GM18507 (cell line): Measurements from ENCODE around the gene AMMECR1L.
"Not testable (repeated sequence)": the region's sequence is repeated elsewhere in the genome, so short reads cannot be mapped to it uniquely, and the experiment has no call there.

Experiments
- DNase-seq: peaks from one replicate; pipeline ENCODE4 v3.0.0; 2011; ENCODE audit warnings: low read depth; ENCODE audit not compliant: insufficient read length; ENCODE audit errors: extremely low spot score
- FAIRE-seq: peaks from 2 replicates; lab custom pipeline; 2011; peaks lifted over from hg19 to GRCh38; lab: Jason Lieb, UNC

The AMMECR1L gene

DNA sequence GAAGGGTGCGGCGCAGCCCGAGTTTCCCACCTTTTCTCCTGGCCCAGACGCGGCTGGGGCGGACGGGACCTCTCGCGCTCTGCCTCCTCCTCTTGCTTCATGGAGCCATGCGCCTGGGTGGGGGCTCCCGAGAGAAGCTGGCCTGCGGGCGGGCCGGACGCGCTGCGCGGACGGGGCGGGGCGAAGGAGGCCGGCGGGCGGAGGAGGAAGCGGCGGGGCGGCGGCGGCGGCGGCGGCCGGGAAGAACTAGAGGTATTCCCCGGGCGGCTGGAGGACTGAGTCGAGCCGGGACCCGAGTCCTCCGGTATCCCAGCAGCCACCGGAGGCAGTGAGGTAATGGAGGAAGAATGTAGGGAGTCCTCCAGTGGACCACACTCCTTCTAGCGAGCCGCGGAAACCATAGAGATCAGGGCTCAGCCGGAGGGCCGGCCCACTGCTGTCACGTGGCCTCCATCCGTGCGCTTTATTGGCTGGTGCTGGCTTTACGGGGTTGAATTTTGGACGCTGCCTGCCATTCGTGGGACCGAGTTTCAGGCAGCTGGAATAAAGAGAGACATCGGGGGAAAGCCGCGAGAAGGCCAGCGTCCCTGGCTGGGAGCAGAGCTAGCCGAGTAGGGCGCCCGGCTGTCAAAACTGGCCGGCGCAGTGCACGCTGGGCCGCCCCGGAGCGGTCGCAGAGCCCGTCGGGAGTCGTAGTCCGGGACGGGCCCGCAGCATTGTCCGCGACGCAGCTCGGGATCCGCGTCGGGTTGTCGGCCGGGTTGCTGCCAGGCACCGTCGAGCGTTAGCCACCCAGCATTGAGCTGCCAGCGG lies at the start of gene AMMECR1L:
TSS of gene AMMECR1L (minus strand) at position 177 of the 813 bp plus-strand sequence. CDS start 11,722 bp downstream, outside the sequence.
- FAIRE-seq (peak; percentile 69), DNase-seq (peak; percentile 23)

DNA sequence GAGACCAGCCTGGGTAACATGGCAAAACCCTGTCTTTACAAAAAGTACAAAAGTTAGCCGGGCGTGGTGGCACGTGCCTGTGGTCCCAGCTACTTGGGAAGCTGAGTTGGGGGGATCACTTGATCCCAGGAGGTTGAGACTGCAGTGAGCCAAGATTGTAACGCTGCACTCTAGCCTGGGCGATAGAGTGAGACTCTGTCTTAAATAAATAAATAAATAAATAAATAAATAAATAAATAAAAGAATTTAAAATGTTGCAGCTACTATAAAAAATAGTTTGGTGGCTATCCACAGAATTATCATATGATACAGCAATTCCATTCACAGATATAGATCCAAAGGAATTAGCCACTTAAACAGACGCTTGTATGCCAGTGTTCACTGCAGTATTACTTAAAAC lies 49.6 kb upstream of the AMMECR1L start:
- FAIRE-seq (no peak), DNase-seq (no peak)

DNA sequence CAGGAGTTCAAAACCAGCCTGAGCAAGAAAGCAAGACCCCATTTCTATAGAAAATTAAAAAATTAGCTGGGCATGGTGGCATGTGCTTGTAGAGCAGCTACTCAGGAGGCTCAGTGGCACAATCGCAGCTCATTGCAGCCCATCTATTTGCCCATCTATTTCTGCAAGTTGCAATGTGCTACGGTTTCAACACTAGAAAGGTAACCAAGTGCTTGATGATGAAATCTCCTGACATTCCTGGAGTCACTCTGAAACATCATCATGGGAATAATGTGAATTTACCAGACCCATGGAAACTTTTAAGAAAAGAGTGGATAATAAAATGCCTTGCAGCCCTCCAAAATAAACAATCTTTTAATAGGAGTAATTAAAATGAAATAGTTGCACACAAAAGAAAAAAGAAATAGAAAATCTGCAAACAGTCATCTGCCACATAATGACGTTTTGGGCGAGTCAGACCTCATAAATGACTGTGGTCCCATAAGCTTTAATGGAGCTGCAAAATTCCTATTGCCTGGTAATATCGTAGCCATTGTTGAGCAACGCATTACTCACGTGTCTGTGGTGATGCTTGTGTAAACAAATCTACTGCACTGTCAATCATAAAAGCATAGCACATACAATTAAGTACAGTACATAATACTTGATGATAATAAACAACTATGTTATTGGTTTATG lies 46.6 kb upstream of the AMMECR1L start:
- DNase-seq (no peak), FAIRE-seq (no peak)

DNA sequence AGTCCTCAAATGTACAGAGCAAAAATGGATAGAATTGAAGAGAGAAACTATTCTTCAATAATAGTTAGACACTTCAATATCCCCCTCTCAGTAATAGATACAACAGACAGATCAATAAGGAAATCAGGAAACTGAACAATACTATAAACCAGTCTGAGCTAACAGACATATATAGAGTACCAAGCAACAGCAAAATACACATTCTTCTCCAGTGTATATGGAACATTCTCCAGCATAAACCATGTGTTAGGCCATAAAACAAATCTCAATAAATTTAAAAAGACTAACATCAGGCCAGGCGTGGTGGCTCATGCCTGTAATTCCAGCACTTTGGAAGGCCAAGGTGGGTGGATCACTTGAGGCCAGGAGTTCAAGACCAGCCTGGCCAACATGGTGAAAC lies 43.7 kb upstream of the AMMECR1L start:
- FAIRE-seq (no peak), DNase-seq (no peak)

DNA sequence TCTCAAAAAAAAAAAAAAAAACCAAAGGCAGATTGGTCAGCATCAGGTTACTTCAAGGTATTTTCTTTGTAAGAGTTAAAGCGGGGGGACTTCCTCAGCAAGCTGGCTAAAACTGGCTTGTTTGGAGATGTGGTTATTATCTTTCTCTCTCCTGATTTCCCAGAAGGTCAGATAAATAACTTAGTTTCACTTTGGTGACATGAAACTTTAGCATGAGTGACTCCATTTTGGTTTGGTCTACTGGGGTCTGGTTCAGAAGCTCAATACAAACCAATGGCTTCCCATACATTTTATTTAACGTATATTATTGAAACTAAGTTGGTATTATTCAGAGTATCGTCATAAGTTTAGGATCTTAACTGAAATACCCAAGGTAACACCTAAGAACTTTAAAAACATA lies 41.6 kb upstream of the AMMECR1L start:
- FAIRE-seq (no peak), DNase-seq (no peak)

DNA sequence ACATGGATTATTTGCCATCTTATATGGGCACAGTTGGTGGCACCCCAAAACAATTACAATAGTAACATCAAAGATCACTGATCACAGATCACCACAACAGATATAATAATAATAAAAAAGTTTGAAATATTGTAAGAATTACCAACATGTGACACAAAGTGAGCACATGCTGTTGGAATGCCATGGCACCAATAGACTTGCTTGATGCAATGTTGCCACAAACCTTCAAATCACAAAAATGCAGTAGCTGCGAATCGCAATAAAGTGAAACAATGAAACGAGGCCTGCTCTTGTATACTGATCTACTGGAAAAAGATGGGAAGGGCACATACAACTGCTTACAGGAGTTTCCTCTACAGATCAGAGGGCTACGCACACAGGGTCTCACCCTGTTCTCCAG lies 32.2 kb upstream of the AMMECR1L start:
- FAIRE-seq (no peak), DNase-seq (no peak)

DNA sequence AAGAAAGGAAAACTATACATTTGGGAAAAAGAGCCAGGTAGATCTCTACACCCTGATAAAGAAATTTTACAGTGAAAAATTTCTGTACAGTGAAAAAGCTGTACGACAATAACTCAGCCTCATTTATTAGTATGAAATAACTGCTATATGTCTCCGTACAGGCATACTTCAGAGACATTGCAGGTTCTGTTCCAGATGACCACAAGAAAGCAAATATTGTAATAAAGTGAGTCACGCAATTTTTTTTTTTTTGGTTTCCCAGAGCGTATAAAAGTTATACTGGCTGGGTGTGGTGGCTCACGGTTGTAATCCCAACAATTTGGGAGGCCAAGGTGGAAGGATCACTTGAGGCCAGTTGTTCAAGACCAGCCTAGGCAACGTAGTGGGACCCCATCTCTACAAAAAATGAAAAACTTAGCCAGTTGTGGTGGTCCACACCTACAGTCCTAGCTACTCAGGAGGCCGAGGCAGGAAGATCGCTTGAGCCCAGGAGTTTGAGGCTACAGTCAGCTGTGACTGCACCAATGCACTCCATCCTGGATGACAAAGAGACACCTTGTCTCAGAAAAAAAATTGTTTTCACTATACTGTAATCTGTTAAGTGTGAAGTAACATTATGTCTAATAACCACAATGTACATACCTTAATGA lies 28.2 kb upstream of the AMMECR1L start:
- no peak for DNase-seq
- FAIRE-seq = no peak

DNA sequence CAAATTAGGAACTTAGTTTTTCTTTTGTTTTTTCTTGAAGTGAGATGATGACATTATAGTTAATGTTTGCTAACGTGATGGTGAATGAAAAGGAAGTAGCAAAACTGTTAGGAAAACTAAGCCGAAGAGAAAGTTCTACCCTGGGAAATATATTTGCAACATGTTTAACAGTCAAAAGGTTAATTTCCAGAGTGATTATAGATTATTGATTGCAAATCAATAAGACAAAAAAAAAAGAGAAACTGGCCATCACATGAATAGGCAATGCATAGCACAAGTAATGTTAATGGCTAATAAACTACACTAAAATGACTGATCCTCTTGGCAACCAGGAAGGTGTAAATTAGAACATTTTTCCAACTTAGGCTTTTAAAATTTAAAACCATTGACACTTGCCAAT lies 26.0 kb upstream of the AMMECR1L start:
- FAIRE-seq (no peak), DNase-seq (no peak)

DNA sequence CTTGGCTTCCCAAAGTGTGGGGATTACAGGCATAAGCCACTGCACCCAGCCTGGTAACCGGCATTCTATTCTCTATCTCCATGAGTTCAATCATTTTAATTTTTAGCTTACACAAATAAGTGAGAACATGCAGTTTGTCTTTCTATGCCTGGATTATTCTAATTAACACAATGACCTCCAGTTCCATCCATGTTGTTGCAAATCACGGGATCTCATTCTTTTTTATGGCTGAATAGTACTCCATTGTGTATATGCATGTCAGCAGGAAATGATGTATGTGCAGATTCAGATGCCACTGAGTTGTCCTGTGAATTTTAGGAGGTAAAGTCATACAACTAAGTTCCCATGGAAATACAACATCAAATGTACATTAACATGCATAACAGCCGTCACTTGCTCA lies 24.7 kb upstream of the AMMECR1L start:
- no peak for DNase-seq
- FAIRE-seq = no peak

DNA sequence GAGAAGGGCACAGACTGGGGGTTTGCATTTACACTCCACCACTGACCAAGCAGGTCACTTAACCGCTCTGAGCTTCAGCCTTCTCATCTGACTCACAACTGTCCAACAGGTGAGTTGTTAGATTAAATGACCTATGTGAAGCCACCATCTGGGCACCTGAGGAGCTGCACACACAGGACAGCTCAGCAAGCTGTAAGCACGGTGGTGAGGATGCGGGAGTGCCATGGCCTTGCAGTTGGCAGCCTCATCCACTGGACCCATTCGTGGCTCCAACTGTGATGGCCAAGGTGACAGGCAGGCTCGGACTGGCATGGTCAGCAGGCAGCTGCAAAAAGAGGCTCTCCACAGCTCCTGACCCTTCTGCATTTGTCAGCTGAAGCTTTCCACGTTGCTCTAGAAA lies 23.3 kb upstream of the AMMECR1L start:
- DNase-seq = no peak
- FAIRE-seq = no peak

DNA sequence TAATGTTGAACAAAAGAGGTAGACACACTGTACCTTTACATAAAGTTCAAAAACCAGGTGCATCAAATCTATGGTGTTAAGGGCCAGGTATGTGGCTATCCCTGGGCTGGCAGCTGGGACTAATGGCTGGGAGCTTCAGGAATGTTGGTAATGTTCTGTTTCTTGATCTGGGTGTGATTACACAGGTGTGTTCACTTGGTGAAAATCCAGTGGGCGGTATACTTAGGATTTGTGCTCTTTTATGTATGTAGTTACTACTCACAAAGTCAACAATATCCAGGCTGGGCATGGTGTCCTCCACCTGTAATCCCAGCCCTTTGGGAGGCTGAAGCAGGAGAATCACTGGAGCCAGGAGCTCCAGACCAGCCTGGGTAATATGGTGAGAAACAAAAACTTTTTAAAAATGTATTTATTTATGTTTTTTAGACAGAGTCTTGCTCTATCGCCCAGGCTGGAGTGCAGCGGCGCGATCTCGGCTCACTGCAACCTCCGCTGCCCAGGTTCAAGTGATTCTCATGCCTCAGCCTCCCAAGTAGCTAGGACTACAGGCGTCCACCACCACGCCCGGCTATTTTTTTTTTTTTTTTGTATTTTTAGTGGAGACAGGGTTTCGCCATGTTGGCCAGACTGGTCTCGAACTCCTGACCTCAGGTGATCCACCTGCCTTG lies 22.1 kb upstream of the AMMECR1L start:
- not testable (repeated sequence) for FAIRE-seq, DNase-seq

DNA sequence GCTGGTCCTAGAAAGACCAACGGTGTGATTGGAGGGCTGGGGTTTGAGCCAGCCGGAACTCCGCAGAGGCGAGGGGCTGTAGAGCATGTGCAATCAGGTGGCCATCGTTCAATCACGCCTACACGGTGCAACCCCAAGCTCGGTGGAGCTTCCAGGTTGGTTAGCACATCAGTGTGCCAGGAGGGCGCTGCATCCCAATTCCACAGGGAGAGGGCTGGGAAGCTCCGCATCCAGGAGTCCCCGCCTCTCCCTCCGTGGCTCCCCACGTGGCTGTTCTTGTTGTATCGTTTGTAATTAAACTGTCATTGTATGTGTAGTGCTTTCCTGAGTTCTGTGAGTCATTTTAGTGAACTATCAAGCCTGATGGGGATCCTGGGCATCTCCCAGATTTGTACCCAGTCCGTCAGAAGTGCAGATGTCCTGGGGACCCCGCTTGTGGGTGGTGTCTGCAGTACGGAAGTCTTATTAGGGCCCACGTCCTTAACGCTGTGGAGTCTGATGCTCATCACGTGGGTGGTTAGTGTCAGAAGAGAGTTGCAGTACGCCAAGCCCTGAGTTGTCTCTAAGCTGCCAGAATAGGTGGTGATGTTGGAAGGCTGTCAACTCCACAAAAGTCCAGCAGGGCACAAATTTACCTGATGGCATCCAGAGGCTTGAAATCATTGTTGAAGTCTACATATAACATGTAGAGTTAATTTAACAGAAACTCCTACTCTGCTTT lies 20.6 kb upstream of the AMMECR1L start:
- FAIRE-seq (no peak), DNase-seq (no peak)

DNA sequence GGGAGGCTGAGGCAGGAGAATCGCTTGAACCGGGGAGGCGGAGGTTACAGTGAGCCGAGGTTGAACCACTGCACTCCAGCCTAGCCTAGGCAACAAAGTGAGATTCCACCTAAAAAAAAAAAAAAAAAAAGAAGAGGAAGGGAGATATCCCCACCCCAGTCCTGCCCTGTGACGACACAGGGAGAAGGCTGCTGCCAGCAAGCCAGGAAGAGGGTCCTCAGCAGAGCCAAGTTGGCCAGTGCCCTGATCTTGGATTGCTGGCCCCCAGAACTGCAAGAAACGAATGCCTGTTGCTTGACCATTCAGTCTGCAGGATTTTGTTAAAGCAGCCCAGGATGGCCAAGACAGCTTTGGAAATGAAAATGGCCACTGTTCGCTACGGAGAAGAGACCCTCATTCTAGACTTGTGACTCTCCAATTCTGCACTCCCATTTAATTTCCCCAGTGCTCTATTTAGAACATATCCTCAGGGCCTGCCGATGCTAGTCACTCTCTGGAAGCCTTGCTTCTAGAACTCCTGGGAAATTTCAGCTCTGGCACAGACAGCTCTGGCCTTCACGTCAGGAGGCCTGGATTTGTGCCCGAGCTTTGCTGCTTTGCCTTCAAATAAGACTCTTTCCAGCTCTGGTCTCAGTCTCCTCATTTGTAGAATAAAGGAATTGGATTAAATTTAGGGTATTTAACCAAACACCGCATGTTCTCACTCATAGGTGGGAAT lies 15.7 kb upstream of the AMMECR1L start:
- FAIRE-seq (no peak), DNase-seq (no peak)

DNA sequence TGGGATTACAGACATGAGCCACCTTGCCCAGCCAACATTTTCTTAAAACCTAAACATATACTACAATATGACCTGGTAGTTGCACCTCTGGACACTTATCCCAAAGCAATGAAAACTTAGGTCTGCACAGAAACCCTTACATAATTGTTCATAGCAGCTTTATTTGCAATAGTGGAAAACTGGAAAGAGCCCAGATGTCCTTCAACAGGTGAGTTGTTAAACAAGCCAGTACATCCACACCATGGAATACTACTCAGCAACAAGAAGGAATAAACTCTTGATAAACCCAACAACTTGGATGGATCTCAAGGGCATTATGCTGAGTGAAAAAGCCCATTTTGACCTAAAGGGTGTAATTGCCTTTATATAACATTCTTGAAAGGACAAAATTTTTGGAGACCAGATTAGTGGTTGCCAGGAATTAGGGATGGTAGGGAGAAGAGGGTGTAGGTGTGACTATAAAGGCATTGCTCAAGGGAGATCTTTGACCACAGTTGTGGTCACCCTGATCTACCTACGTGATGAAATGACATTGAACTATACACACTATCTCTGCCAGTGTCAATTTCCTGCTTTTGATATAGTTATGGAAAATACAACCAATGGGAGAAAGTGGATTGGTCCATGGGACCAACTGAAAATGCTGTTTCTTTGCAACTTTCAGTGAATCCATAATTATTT lies 11.9 kb upstream of the AMMECR1L start:
- FAIRE-seq (no peak), DNase-seq (no peak)

DNA sequence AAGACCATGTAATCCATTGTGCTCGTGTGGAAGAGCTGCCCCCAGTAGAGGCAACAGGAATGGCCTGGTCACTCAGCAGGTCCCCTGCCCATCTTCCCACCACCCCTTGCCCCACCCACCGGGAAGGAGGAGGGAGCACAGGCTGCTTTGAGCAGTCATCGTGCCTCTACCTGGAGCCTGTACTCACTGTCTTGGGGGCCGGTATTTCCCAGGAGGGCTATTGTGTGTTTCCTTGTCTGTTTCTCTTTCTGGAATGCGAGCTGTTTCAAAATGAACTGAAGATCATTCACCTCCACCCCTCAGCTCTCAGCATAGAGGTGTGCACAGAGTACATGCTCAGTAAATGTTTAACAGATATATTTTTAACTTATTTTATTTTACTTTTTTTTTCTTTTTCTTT lies 7.7 kb upstream of the AMMECR1L start:
- FAIRE-seq = no peak
- no peak for DNase-seq

DNA sequence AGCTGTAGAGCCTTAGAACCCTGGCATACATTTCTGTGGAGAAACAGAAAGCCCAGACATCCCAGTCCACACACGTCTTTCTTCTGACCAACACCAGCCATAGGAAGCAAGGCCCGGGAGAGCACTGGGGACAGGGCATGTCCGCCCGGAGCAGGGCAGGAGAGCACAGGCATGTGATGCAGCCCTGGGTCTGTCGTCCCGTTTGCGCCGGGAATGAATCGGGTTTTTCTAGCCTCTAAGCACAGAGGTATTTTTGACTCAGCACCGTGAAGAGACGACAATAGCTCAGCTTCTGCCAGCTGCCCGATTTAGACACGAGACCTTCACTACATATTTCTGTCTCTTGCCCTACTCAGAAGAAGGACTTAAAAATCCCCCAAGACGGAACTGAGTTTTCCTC lies 7.3 kb upstream of the AMMECR1L start:
- DNase-seq (no peak), FAIRE-seq (no peak)

DNA sequence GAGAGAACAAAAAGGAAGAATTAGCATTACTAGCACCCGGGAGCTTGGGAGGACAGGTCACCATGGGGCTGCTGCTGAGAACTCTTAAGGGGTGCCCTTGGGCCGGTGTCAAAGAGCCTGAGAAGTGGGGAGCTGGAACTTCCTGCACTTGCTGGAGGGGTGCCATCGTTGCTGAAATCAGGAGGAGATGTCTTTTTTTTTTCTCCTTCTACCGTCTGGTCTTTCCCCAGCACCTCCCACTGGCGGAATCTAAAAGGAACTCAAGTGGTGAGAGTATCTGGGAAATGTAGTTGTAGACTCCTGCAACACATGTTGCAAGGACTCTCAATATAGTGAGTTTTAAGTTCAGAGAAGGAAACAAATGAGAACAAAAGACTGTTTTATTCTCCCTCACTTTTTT lies 6.1 kb upstream of the AMMECR1L start:
- no peak for DNase-seq
- FAIRE-seq = no peak

DNA sequence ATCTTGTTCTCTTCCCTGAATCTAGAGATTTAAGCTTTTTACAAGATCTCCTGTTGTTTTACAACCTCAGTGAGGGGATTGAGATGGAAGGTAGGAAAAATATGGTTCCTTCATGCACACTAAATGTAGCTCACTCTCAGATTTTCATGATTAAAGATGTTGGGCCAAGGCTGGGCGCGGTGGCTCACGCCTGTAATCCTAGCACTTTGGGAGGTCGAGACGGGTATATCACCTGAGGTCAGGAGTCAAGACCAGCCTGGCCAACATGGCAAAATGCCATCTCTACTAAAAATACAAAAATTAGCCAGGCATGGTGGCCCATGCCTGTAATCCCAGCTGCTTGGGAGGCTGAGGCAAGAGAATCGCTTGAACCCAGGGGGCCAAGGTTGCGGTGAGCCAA lies 5.0 kb upstream of the AMMECR1L start:
- DNase-seq, FAIRE-seq: not testable (repeated sequence)
